NOMO-1 (cell line): ENCODE measurements around the gene PLCE1.
"Not testable (repeated sequence)": the region's sequence is repeated elsewhere in the genome, so short reads cannot be mapped to it uniquely, and the experiment has no call there.

Experiments used
- DNase-seq, 2 experiments: peaks; one replicate each; lab custom pipeline; 2025; ENCODE audit not compliant: unreplicated experiment in 2 of 2; lab: John Stamatoyannopoulos, UW

Gene PLCE1

GRCh38 chr10:93993782-93994437, at the start of gene PLCE1:
Gene PLCE1, plus strand, starts transcription at chr10:93993931. Its CDS starts 37,116 bp downstream, at chr10:94031047.
- DNase-seq, result no peak

GRCh38 chr10:93945819-93946218, 47.9 kb upstream of the PLCE1 start:
- DNase-seq, result no peak

- no peak for DNase-seq
These were observed 46.7 kb upstream of the PLCE1 start for GRCh38 chr10:93947055-93947454.

- no peak for DNase-seq
These were observed 46.2 kb upstream of the PLCE1 start for GRCh38 chr10:93947524-93947923.

GRCh38 chr10:93951905-93952304, 41.8 kb upstream of the PLCE1 start:
- no peak for DNase-seq

- DNase-seq, result no peak
These were observed 39.4 kb upstream of the PLCE1 start for GRCh38 chr10:93954299-93954698.

GRCh38 chr10:93954726-93955363, 38.9 kb upstream of the PLCE1 start:
- no peak for DNase-seq

GRCh38 chr10:93958834-93959233, 34.9 kb upstream of the PLCE1 start:
- DNase-seq, result no peak

- DNase-seq, result not testable (repeated sequence)
These were observed 32.7 kb upstream of the PLCE1 start for GRCh38 chr10:93960988-93961387.

- DNase-seq, result no peak
These were observed 30.8 kb upstream of the PLCE1 start for GRCh38 chr10:93962973-93963372.

GRCh38 chr10:93963434-93963833, 30.3 kb upstream of the PLCE1 start:
- DNase-seq, result no peak

- DNase-seq, result no peak
These were observed 27.8 kb upstream of the PLCE1 start for GRCh38 chr10:93965911-93966310.

GRCh38 chr10:93967756-93968155, 26.0 kb upstream of the PLCE1 start:
- no peak for DNase-seq

GRCh38 chr10:93968540-93968945, 25.2 kb upstream of the PLCE1 start:
- no peak for DNase-seq

- DNase-seq, result not testable (repeated sequence)
These were observed 23.2 kb upstream of the PLCE1 start for GRCh38 chr10:93970433-93971010.

- no peak for DNase-seq
These were observed 19.8 kb upstream of the PLCE1 start for GRCh38 chr10:93973748-93974445.

- DNase-seq, result no peak
These were observed 16.3 kb upstream of the PLCE1 start for GRCh38 chr10:93977442-93977841.

GRCh38 chr10:93980486-93980885, 13.2 kb upstream of the PLCE1 start:
- DNase-seq, result no peak

- no peak for DNase-seq
These were observed 2.6 kb upstream of the PLCE1 start for GRCh38 chr10:93991114-93991513.

- DNase-seq, result no peak
These were observed 2.0 kb upstream of the PLCE1 start for GRCh38 chr10:93991596-93992284.
